ENCODE measurements around the gene BCL2L1.

DNA sequence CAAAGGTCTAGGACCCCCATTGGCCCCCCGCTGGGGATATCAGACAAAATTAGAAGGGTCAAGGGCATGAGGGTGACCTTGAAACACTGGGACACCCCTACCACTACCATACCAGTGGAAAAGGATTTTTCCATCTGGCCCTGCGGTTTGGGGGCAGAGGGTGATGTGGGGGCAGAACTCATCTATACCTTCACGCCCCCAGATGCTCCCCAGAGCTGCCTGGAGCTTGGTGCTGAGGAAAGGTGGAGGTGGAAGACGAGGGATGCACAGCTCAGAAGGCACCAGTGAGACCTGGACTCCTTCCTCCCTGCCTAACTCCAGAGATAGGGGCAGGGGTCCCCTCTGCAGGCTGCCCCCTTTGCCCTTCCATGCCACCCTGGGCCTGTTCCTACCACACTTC, 83.9 kb downstream of the BCL2L1 start:
- TF ChIP-seq, protein P1, sequence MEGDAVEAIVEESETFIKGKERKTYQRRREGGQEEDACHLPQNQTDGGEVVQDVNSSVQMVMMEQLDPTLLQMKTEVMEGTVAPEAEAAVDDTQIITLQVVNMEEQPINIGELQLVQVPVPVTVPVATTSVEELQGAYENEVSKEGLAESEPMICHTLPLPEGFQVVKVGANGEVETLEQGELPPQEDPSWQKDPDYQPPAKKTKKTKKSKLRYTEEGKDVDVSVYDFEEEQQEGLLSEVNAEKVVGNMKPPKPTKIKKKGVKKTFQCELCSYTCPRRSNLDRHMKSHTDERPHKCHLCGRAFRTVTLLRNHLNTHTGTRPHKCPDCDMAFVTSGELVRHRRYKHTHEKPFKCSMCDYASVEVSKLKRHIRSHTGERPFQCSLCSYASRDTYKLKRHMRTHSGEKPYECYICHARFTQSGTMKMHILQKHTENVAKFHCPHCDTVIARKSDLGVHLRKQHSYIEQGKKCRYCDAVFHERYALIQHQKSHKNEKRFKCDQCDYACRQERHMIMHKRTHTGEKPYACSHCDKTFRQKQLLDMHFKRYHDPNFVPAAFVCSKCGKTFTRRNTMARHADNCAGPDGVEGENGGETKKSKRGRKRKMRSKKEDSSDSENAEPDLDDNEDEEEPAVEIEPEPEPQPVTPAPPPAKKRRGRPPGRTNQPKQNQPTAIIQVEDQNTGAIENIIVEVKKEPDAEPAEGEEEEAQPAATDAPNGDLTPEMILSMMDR (IDR thresholded peaks at IDR 0.05): no peak
- TF ChIP-seq POLR2A (IDR thresholded peaks at IDR 0.05): no peak

Measured in ovary (tissue), 3 donors.